Brain microvascular endothelial cell (primary cell): ENCODE data around the gene PALLD.

Source experiments
- DNase-seq: peaks from one replicate; pipeline ENCODE4 v3.0.0-alpha.2; 2020
- H3K27ac ChIP-seq: fragments of 250-450 bp; sonication (Bioruptor Pico); 2 replicates; pipeline ENCODE4 v1.5.1; 2020; ENCODE audit warnings: mild to moderate bottlenecking, moderate library complexity
- H3K27me3 ChIP-seq: fragments of 250-450 bp; sonication (Bioruptor Pico); replicated peaks from 2 replicates; pipeline ENCODE4 v1.5.1; 2020; ENCODE audit warnings: mild to moderate bottlenecking
- H3K36me3 ChIP-seq: fragments of 250-450 bp; sonication (Bioruptor Pico); replicated peaks from 2 replicates; pipeline ENCODE4 v1.5.1; 2020; ENCODE audit warnings: mild to moderate bottlenecking
- H3K4me3 ChIP-seq: 2 replicates; pipeline ENCODE4 v1.5.1; 2011; ENCODE audit warnings: low read depth, mild to moderate bottlenecking, control low read depth, low read length, moderate library complexity
- CTCF ChIP-seq: IDR thresholded peaks from 2 replicates; pipeline ENCODE4 v1.5.1; 2011; ENCODE audit warnings: low read depth, mild to moderate bottlenecking, moderate library complexity, low read length, control low read depth, inconsistent platforms; ENCODE audit errors: missing control alignments
- in situ Hi-C: cut with HindIII; loops from 2 replicates; pipeline ENCODE4 v1.10.0; 2017; ENCODE audit warnings: low sequenced_read_pairs, low pct_ligation_motif_present

Gene PALLD

DNA sequence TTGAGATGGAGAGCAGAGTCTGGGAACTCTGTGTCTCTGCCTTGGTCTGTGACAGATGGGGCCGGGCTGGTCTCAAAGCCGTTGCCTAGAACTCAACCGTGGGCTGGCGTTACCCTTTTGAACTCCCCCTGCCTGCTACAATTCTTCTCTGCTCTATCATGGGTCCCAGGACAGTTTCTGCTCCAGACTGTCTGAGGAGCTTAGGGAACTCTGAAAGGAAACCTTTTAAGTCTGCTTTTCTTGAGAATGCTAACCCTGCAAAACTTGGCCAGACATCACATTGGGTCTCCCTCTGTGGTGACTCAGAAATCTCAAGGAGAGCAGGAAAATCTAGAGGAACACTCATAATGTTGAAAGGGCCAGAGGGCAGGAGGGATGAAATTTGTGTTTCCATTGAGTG lies 272.6 kb downstream of the PALLD start:
- no peak for TF ChIP-seq CTCF
- no peaks in the 10 kb centered on the region for H3K36me3 ChIP-seq
- H3K4me3 ChIP-seq, result no peak overlapping the region
- H3K27ac ChIP-seq, result peak overlapping the region; percentile 83
- no peaks in the 10 kb centered on the region for H3K27me3 ChIP-seq
- peak; percentile 85 for DNase-seq
- in situ Hi-C loops, result no loop called here

DNA sequence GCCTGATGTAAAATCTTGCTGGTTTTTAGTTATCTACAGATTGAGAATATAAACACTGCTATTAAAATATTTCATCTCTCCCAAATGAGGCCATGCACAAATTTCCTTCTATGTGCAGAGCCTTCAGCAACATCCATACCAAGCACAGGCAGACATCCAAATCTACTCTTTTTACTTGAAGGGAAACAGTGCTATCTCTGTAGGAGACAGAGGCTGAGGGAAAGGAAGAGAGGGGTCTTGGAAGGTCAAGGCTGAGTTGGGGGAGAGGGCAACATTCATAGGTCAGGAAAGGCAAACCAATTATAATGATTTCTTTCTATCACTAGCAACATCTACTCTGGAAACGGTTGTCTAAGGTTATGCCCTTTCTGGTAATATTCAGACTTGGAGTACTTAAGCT lies 273.0 kb downstream of the PALLD start:
- Histone ChIP-seq H3K27me3 (no peaks in the 10 kb centered on the region), H3K36me3 (no peaks in the 10 kb centered on the region), H3K27ac (peak overlapping the region; percentile 83), H3K4me3 (no peak overlapping the region)
- TF ChIP-seq CTCF, result no peak
- in situ Hi-C loops, result no loop called here
- no peak for DNase-seq

GRCh38 chr4:168771251-168771650 lies 274.4 kb downstream of the PALLD start:
- in situ Hi-C loops, result no loop called here
- Histone ChIP-seq H3K27ac (no peak overlapping the region), H3K36me3 (no peaks in the 10 kb centered on the region), H3K27me3 (no peaks in the 10 kb centered on the region), H3K4me3 (no peak overlapping the region)
- no peak for DNase-seq
- TF ChIP-seq CTCF, result no peak

GRCh38 chr4:168773388-168774195 lies 276.7 kb downstream of the PALLD start:
- Histone ChIP-seq H3K4me3 (no peak overlapping the region), H3K36me3 (no peaks in the 10 kb centered on the region), H3K27ac (no peak overlapping the region), H3K27me3 (no peaks in the 10 kb centered on the region)
- no peak for TF ChIP-seq CTCF
- no peak for DNase-seq
- in situ Hi-C loops, result no loop called here

DNA sequence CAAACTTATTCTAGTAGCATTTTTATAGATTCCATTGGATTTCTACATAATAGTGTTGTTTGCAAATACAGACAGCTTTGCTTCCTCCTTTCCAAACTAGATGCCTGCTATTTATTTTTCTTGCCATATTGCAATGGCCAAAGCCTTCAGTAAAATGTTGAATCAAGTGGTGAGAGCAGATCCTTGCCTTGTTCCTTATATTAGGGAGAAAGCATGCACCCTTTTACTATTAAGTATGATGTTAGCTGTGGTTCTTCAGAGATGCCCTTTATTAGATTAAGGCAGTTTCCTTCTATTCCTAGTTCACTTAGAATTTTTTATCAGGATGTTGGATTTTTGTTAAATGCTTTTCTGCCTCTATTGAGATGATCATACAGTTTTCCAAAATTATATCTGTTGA lies 279.5 kb downstream of the PALLD start:
- Histone ChIP-seq H3K27me3 (no peaks in the 10 kb centered on the region), H3K36me3 (no peaks in the 10 kb centered on the region), H3K4me3 (no peak overlapping the region), H3K27ac (no peak overlapping the region)
- in situ Hi-C loops, result no loop called here
- no peak for DNase-seq
- TF ChIP-seq CTCF, result no peak
